Fibroblast of lung (primary cell): ENCODE data around the gene HS6ST2.

Experiments used
- CTCF ChIP-seq, 2 donors: IDR thresholded peaks in 1 of 2; conservative IDR thresholded peaks in 1 of 2; 1 replicate in 1 of 2; 2 replicates in 1 of 2; pipeline ENCODE4 v1.5.1; 2011 to 2012; ENCODE audit warnings: low read length in 2 of 2, control low read depth in 1 of 2, inconsistent platforms in 1 of 2, low read depth in 1 of 2, mild to moderate bottlenecking in 1 of 2
- EZH2 ChIP-seq: IDR thresholded peaks from 2 replicates; pipeline ENCODE4 v1.5.1; 2012; ENCODE audit warnings: low read length, control low read depth, mild to moderate bottlenecking; ENCODE audit errors: missing control alignments

GRCh38 chrX:132714913-132715312 lies 243.5 kb downstream of the HS6ST2 start:
- TF ChIP-seq CTCF (conservative IDR thresholded peaks at IDR 0.05 in 1 of 2, IDR thresholded peaks at IDR 0.05 in 1 of 2; ENCODE audit: low read depth in 1 of 2, low read length in 2 of 2) (no peak), EZH2 (no peak)
